Fibroblast of the conjunctiva (primary cell): Measurements from ENCODE around the gene PPP4R3C.
"Not testable (repeated sequence)": the region's sequence is repeated elsewhere in the genome, so short reads cannot be mapped to it uniquely, and the experiment has no call there.

Experiments used
- DNase-seq: peaks from one replicate; pipeline ENCODE4 v3.0.0-alpha.2; 2010; ENCODE audit warnings: low read depth

Gene PPP4R3C

DNA sequence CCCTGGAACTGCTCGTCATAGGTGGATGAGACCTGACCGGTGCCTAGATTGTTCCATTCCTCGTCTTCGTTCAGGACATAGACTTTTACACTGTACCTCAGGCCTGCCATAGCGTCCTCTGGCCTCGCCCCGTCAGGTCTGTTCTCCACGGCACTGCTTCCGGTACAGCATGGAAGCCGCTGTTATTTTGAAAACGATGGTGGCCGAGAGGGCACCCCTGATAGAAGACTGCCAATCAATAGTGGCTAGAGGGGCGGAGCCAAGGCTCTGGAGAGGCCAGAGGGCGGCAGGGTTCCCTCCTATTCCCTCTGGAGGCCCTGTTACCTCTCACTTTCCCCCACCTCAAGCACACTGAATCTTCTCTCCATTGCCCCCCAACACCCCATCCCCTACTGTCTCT, at the start of gene PPP4R3C:
Gene PPP4R3C, minus strand, starts transcription at position 155 of the 400 bp plus-strand sequence. Its CDS starts 45 bp downstream, at position 110.
- DNase-seq, result no peak

DNA sequence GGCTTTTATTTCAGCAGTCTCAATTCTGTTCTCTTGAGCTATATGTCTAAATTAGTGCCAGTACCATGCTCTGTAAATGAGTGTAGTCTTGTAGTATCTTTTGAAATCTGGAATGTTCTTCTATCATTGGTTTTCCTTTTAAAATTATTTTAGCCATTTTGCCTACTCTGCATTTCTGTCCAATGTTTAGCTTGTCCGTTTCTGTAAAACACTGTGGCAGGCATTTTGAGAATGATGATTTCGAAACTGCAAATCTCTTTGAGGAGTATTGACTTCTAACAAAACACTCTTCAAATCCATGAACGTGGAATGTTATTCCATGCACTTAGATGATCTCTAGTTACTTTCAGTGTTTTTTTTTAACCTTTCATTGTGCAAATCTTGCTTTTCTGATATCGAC, 28.3 kb upstream of the PPP4R3C start:
- DNase-seq, result no peak

DNA sequence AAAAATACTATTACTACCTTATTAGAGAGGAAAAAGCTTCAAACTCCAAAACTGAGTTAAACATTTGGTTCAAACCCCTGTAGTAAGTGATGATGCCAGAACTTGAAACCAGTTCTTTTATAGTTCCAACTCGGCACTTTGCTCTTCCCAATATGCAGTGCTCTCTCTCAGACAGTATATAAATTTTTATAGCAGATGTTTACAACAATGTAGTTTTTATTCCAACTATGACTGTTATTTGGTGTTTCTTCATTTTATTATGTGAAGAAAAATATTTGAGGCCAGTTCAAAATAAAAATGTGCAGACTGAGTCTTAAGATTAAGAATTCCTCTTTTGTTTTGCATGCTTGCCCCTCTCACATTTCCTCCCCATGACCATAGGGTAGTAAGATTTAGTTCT, 2.9 kb upstream of the PPP4R3C start:
- no peak for DNase-seq

DNA sequence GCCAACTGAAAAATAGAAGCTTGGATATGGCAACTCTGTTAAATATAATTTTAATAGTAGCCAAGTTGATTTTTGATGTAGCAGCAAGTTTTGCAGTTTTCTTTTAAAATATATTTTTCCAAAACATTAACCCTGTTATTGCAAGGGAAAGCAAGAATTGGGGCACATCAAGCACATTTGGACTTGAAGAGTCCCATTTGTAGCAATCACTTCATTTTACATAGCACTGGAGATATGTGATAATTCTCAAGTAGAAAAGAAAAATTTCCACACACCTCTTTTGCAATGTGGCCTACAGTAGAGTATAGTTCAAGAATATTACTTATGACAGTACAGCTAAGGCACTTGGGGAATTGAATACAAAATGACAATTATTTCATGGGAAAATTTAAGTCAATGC, 1.9 kb upstream of the PPP4R3C start:
- no peak for DNase-seq

DNA sequence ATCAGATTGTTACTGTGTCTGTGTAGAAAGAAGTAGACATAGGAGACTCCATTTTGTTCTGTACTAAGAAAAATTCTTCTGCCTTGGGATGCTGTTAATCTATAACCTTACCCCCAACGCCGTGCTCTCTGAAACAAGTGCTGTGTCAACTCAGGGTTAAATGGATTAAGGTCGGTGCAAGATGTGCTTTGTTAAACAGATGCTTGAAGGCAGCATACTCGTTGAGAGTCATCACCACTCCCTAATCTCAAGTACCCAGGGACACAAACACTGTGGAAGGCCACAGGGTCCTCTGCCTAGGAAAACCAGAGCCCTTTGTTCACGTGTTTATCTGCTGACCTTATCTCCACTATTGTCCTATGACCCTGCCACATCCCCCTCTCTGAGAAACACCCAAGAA, 4.0 kb downstream of the PPP4R3C start:
- DNase-seq, result not testable (repeated sequence)

DNA sequence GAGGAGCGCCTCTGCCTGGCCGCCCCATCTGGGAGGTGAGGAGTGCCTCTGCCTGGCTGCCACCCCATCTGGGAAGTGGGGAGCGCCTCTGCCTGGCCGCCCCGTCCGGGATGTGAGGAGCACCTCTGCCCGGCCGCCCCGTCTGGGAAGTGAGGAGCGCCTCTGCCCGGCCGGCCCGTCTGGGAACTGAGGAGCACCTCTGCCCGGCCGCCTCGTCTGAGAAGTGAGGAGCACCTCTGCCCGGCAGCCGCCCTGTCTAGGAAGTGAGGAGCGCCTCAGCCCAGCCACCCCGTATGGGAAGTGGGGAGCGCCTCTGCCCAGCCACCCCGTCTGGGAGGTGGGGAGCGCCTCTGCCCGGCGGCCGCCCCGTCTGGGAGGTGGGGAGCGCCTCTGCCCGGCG, 4.6 kb downstream of the PPP4R3C start:
- DNase-seq, result not testable (repeated sequence)

DNA sequence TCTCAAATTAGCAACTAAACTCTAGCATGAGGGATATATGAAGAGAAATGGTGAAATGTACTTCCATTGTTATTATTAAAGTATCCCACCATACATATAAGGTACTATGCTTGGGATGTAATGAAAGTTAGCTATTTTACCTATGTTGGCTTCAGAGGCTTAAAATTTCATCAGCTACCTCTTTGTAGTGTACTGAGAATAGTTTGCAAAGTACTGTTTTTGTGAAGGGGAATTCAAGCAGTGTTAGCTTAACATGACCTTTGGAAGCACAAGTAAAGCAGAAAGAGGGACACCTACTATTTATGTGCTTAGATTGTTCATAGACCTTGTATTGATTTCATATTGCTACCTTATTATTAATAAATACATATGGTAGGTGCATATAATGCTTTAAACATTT, 11.8 kb downstream of the PPP4R3C start:
- no peak for DNase-seq

DNA sequence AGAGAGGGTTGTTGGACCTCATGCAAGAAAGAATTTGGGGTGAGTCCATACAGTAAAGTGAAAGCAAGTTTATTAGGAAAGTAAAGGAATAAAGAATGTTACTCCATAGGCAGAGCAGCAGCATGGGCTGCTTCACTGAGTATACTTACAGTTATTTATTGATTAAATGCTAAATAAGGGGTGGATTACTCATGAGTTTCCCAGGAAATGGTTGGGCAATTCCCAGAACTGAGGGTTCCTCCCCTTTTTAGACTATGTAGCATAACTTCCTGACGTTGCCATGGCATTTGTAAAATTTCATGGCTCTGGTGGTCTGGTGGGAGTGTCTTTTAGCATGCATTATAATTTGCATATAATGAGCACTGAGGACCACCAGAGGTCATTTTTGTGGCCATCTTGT, 16.7 kb downstream of the PPP4R3C start:
- DNase-seq, result no peak

DNA sequence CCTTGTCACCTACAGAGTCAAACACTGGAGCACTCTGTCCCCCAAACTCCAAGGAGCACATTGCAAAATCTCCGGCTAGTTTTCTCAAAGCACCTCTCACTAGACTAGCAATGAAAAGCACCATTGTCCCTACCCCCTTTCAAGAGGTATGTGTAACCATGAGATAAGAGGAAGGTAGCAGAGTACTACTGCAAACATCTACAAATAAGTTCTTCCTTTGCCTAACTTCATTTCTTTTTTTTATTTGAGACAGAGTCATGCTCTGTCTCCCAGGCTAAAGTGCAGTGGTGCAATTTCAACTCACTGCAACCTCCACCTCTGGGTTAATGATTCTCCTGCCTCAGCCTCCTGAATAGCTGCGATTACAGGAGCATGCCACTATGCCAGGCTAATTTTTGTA, 17.7 kb downstream of the PPP4R3C start:
- DNase-seq, result no peak

DNA sequence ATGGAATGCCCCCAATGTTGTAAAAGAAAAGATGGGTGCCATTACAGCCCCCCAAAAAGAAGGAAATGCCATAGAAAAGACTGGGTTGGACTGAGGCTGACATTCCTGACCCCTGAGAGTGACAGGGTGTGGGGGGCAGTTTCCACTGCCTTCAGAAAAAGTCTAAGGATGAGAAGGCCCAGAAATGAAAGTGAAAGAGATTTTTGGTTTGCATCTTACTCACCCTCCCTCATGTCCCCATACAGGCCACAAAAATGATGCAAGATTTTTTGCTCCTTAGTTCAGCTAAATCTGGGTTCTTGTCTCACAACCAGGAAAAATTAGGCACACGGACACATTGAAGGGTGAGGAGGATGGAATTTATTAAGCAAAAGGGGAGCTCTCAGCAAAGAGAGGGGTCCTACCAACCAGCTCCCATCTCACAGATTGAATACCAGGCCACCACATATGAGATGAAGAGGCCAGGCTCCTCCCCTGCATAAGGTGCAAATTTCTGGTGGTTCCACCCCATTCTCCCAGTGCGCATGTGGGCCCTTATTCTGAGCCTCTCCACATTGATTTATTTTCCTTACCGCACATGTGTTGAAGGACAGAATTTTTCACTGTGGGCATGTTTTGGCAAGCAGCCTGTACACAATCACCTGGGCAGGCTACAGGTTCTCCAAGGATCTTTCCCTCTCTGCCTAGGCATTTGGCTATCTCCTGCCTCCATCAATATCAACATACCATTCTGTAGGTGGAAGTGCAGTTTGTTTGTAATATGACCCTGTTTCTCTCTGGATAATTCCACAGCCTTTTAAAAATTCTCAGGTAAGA, 18.8 kb downstream of the PPP4R3C start:
- no peak for DNase-seq

DNA sequence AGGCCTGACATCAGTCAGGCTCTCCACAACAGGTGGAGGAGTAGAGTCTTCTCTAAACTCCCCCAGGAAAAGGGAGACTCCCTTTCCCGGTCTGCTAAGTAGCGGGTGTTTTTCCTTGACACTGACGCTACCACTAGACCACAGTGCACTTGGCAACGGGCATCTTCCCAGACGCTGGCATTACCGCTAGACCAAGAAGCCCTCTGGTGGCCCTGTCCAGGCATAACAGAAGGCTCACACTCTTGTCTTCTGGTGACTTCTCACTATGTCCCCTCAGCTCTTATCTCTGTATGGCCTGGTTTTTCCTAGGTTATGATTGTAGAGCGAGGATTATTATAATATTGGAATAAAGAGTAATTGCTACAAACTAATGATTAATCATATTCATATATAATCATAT, 20.7 kb downstream of the PPP4R3C start:
- DNase-seq, result not testable (repeated sequence)

DNA sequence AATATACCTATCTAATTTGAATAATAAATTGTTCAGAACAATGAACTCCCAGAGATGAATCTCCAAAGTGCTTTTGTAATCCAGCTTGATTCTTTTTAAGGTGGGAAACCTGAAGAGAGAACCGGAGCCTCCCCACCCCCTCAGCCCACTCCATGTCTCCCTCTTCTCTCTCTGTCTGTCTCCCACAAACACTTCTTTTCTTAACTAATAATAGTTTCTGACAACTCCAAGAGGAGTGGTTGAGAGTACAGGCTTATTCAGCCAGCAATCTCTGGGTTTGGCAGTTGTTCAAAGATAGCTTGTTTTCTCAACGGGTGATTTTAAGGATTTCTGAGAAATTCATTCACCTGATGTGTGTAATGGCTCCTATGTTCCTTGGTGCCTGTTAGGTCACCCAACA, 23.4 kb downstream of the PPP4R3C start:
- no peak for DNase-seq

DNA sequence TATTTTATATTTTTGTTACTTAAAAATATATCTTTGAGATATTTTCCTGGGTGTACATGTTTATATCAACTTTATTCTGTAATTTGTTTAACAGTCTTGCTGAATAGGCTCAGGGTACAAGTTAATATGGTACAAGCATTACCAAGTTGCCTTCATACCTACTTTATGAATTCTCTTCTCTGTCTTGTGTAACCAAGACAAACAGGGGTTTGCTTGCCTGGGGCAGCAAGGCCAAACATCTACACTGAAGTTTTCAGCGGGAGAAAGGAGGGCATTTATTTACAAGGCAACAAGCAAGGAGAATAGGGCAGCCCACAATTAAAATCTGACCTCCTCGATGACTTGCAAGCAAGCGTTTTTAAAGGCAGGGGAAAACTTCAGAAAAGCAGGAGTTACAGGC, 24.2 kb downstream of the PPP4R3C start:
- no peak for DNase-seq

DNA sequence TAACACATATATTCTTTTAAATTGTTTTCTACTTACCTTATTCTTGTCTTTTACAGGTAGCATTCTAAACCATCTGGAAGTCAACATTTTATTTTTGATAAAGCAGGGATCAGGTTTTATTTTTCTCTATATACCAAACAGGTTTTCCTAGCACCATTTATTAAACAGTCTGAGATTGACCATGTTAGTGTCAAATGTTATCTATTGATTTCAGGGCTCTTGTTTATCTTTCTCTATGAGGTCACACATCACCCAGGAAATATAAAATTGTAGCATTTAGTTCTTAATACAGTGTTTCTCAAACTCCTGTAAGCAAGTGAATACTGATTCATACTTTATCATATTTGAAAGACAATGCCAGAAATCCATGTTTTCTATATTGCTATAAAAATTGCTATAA, 28.1 kb downstream of the PPP4R3C start:
- DNase-seq, result no peak
